Activated T-helper 1 cell treated with anti-CD3 and anti-CD28 coated beads, Interleukin-12 subunit alpha, Interleukin-12 subunit beta, Interleukin-2, Interleukin-4 antibody, amounts not matched to agents 30 ng/mL and 10 ng/mL and 1 ng/mL, durations not matched to agents 14 hours and 24 hours and 36 hours (primary cell): ENCODE data around the gene PELI2. TPM values are rescaled to one million over a fixed set of nuclear protein-coding genes. Genes with fewer than 3 reads are reported as not detected.

Experiments
- DNase-seq: peaks from one replicate; pipeline ENCODE4 v3.0.0; 2021; ENCODE audit warnings: low spot score
- H3K27ac Mint-ChIP-seq: one replicate; pipeline ENCODE4 v1.8.0; 2021; ENCODE audit warnings: mild to moderate bottlenecking, mixed read lengths
- H3K27me3 Mint-ChIP-seq: one replicate; pipeline ENCODE4 v1.8.0; 2022; ENCODE audit warnings: mild to moderate bottlenecking, moderate library complexity, mixed read lengths; ENCODE audit not compliant: insufficient read depth
- H3K36me3 Mint-ChIP-seq: one replicate; pipeline ENCODE4 v1.8.0; 2021; ENCODE audit warnings: low read depth, mixed read lengths
- H3K4me1 Mint-ChIP-seq: one replicate; pipeline ENCODE4 v1.8.0; 2021; ENCODE audit warnings: low read depth, mixed read lengths
- H3K4me3 Mint-ChIP-seq: one replicate; pipeline ENCODE4 v1.8.0; 2021; ENCODE audit warnings: mild to moderate bottlenecking, moderate library complexity, mixed read lengths
- H3K9me3 Mint-ChIP-seq: one replicate; pipeline ENCODE4 v1.8.0; 2021; ENCODE audit warnings: mixed read lengths
- intact Hi-C: fragments of 100-400 bp; cut with micrococcal nuclease; formaldehyde crosslinking; loops from one replicate; pipeline ENCODE4 v1.15.1; 2024
- total RNA-seq: library from RNA; stranded (reverse); gene quantifications from 2 replicates; pipeline ENCODE4 v1.2.3, GENCODE V29; 2022

PELI2 gene
- total RNA-seq, 1 donor from 2014 or later: 4.5 TPM

GRCh38 chr14:56124327-56124726 is 6.1 kb downstream of the PELI2 start:
- no peak for DNase-seq
- Mint-ChIP-seq H3K4me3 (no peak overlapping the region), H3K9me3 (no peaks in the 10 kb centered on the region), H3K27ac (no peak overlapping the region), H3K4me1 (peaks cover 35% of the 10 kb centered on the region), H3K36me3 (peaks cover 2% of the 10 kb centered on the region), H3K27me3 (peaks cover 26% of the 10 kb centered on the region)
- intact Hi-C loops: no loop called here

DNA sequence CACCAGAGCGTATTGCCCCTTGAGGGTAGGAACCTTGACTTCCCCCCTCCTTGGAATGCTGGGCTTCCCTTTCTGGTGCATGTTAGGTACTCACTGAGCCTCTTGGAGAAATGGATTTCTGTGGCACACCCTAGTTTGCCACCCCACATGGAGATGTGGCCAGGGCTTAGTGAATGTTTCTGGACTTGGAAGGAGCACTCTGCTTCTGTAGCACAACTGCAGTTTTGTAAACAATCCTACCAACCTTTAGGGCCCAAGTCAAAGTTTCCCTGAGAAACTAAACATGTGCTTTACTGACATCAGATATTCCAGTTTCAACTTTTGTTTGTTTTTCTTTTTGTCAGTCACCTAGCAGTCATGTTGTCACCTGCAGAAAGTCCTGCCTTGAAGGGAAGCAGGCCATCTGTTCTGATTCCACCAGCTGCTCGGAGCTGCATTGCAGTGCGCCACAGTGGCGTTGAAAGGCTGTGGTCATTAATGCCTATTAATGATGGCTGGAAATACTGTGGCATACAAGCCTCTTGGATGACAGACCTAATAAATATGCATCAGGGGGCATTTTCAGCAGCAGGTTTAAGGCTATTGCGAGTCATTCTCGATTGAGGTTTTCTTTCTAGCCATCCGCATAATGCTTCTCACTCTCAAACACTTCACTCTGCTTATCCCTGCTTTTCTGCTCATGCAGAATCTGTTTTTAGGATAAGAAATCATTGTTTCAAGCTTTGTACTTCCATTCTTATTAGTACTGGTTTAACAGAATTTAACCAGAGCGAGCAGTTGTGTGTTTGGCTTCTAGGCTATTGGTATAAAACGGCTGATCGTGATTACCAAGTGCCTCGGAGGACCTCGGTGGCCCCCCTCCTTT is 7.8 kb downstream of the PELI2 start:
- Mint-ChIP-seq H3K9me3 (no peaks in the 10 kb centered on the region), H3K27me3 (peaks cover 10% of the 10 kb centered on the region), H3K4me1 (peaks cover 27% of the 10 kb centered on the region), H3K27ac (no peak overlapping the region), H3K36me3 (peaks cover 2% of the 10 kb centered on the region), H3K4me3 (no peak overlapping the region)
- DNase-seq: no peak
- intact Hi-C loops: no loop called here

GRCh38 chr14:56126637-56126913 is 8.4 kb downstream of the PELI2 start:
- no peak for DNase-seq
- no peaks in the 10 kb centered on the region for H3K9me3 Mint-ChIP-seq
- peaks cover 7% of the 10 kb centered on the region for H3K27me3 Mint-ChIP-seq
- H3K36me3 Mint-ChIP-seq: peaks cover 1% of the 10 kb centered on the region
- peaks cover 27% of the 10 kb centered on the region for H3K4me1 Mint-ChIP-seq
- intact Hi-C loops: no loop called here
- H3K27ac Mint-ChIP-seq: no peak overlapping the region
- H3K4me3 Mint-ChIP-seq: no peak overlapping the region

DNA sequence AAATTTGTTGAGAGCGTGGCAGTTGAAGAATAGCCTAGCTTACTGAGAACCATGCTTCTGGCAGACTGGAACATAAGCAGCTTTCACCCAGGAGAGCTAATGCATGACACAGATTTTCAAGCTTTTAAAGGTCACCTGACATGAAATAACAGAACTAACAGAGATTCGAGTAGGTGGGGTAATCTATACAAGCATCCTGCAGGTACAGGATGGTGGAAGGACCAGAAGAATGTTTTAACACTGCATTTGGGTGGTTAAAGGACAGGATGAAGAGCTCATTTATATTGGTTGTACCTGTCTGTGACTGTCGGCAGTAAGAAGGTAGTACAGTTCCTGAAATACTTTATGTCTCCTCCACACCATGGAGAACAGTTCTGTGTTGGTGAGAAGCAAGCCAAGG is 8.9 kb downstream of the PELI2 start:
- Mint-ChIP-seq H3K27ac (no peak overlapping the region), H3K9me3 (no peaks in the 10 kb centered on the region), H3K36me3 (no peaks in the 10 kb centered on the region), H3K27me3 (peaks cover 2% of the 10 kb centered on the region), H3K4me3 (no peak overlapping the region), H3K4me1 (peaks cover 29% of the 10 kb centered on the region)
- DNase-seq: no peak
- intact Hi-C loops: no loop called here

- no peaks in the 10 kb centered on the region for H3K27me3 Mint-ChIP-seq
- intact Hi-C loops: no loop called here
These were observed 10.9 kb downstream of the PELI2 start for GRCh38 chr14:56129092-56129491.

DNA sequence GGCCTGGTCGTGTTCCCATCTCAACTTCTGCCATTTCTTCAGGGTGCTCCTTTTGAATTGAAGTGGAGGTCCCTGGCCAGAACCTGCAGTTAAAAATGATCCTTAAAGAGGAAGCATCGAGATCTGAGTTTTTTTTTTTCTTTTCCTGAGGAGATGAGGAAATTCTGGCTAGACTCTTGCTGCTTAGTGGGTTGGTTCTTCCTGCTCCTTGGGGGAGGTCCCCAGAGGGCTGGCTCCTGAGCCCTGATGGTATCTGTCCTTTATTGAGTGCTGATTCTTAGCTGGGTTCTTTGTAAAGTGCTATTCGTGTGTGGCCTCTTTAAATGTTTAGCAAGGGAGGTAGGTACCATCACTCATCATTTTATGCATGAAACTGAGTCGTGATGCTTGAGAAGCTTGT is 11.7 kb downstream of the PELI2 start:
- Mint-ChIP-seq H3K4me3 (no peak overlapping the region), H3K27me3 (peaks cover under 1% of the 10 kb centered on the region), H3K27ac (no peak overlapping the region), H3K36me3 (no peaks in the 10 kb centered on the region), H3K9me3 (no peaks in the 10 kb centered on the region), H3K4me1 (peaks cover 19% of the 10 kb centered on the region)
- no peak for DNase-seq
- intact Hi-C loops: loop anchor here (2.0 to 10.0 kb wide), 3 partner anchors 15 to 935 kb away; no protein-coding TSS in a partner anchor

More at GRCh38 chr14:56129092-56129491, 10.9 kb downstream of the PELI2 start:
- H3K27ac Mint-ChIP-seq: no peak overlapping the region
- no peak overlapping the region for H3K4me3 Mint-ChIP-seq
- H3K4me1 Mint-ChIP-seq: peaks cover 19% of the 10 kb centered on the region
- H3K9me3 Mint-ChIP-seq: no peaks in the 10 kb centered on the region
- H3K36me3 Mint-ChIP-seq: no peaks in the 10 kb centered on the region
- DNase-seq: no peak

DNA sequence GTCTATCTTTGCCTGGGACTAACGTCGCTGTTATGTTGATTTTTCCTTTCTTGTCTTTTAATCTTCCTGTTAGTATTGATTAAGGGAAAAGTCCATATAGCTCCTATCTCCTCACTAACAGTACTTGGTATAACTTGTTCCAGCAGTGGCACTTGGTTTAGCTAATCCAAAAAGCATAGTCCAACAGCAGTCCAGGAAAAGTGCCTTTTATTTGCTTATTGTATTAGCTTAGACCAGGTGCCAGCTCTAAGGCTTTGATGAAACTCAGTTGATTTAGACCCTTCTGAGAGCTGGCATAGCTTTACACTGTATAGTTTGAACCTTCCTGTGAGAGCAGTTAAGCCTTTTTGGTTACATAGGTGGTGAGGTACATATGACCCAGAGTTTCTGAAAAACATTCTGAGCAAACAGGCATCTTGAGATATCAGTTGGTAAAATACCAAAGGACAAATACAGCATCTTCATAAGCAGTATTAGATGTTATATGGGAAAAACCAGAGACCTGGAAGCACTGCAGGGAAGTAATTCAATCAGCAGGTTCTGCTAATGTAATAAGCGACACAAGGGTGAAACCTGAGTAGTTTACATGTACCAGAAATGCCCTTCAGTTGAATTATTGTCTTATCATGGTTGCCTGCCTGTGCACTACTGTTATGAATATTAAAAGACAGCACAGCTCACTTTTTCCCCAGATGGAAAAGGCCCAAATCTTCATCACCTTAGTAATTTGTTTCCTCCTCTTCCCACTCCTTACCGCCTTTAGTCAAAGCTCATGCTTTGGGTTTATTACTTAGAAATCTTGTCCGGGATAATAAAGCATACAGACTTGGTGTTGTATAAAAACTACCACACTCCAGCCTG is 13.0 kb downstream of the PELI2 start:
- H3K27me3 Mint-ChIP-seq: peaks cover 5% of the 10 kb centered on the region
- H3K4me3 Mint-ChIP-seq: peak overlapping the region; percentile 42
- peak overlapping the region; percentile 43 for H3K27ac Mint-ChIP-seq
- H3K36me3 Mint-ChIP-seq: no peaks in the 10 kb centered on the region
- H3K9me3 Mint-ChIP-seq: no peaks in the 10 kb centered on the region
- intact Hi-C loops: loop anchor here (1.0 to 10.0 kb wide), 4 partner anchors 11 to 934 kb away; no protein-coding TSS in a partner anchor
- peaks cover 19% of the 10 kb centered on the region for H3K4me1 Mint-ChIP-seq
- DNase-seq: no peak

DNA sequence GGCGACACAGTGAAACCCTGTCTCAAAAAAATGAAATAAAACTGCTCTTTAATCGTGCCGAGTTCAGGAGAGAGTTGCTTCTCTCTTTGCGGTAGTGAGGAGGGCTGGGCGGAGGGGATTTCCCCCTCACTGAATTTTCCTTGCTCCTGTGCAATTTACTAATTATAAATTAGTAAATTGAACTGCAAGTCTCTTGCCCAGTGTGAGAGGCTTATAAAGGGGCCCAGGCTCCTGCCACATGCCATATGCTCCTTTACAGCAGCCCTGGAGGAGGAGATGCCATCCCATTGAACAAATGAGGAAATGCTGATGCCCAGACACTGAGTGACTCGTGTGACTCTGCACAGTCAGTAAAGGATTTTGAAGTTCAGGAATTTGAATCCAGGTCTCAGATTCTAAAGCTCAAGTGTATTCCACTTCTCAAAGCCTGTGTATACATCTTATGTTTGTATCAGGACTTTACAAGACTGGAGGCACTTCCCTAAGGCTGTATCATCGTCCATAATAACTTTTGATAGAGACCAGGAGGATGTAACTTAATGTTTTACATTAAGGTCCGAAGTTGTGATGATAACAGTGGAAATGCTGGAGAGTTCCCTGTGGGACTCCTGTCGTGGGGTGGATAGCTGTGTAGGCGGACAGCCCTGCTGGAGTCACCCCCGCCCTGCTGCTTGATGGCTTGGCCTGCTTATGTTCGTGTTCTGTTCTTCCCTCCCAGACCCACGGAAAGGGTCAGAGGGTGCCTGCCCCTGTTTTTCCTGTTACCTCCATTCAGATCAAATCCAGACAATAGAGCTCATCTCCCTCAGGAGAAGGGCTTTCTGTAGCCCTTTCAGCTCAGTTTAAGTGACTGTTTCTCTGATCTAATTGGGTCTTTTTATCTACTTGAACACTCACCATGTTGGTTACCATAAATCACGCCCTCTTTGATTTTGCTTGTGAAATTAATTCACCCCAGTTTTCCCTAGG is 13.9 kb downstream of the PELI2 start:
- Mint-ChIP-seq H3K4me1 (peaks cover 24% of the 10 kb centered on the region), H3K27ac (peak overlapping the region; percentile 43), H3K4me3 (peak overlapping the region; percentile 42), H3K27me3 (peaks cover 7% of the 10 kb centered on the region), H3K36me3 (peaks cover 2% of the 10 kb centered on the region), H3K9me3 (no peaks in the 10 kb centered on the region)
- intact Hi-C loops: loop anchor here (1.0 to 10.0 kb wide), 4 partner anchors 12 to 933 kb away; no protein-coding TSS in a partner anchor
- DNase-seq: no peak

DNA sequence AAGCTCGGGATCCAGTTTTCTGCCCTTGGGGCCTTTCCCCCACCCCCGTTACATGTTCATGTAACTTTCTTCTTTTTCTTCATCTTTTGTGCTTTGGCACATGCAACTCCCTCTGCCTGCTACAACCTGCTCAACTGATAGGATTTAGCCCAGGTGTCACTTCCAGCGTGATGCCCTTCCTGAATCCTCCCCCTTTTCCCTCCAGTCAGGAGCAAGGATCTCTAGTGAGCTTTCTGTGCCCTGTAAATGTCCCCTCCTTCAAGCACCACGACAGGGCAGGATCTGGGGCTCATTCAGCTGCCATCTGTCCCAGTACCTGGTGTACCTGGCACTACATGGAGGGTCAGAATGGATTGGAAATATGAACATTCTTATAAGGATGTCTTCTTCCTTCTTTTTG is 15.3 kb downstream of the PELI2 start:
- intact Hi-C loops: loop anchor here (10.0 kb wide), 1 partner anchor 931 kb away; no protein-coding TSS in a partner anchor
- H3K4me3 Mint-ChIP-seq: no peak overlapping the region
- no peaks in the 10 kb centered on the region for H3K9me3 Mint-ChIP-seq
- H3K36me3 Mint-ChIP-seq: peaks cover 2% of the 10 kb centered on the region
- no peak overlapping the region for H3K27ac Mint-ChIP-seq
- no peak for DNase-seq
- H3K27me3 Mint-ChIP-seq: peaks cover 7% of the 10 kb centered on the region
- H3K4me1 Mint-ChIP-seq: peaks cover 24% of the 10 kb centered on the region

DNA sequence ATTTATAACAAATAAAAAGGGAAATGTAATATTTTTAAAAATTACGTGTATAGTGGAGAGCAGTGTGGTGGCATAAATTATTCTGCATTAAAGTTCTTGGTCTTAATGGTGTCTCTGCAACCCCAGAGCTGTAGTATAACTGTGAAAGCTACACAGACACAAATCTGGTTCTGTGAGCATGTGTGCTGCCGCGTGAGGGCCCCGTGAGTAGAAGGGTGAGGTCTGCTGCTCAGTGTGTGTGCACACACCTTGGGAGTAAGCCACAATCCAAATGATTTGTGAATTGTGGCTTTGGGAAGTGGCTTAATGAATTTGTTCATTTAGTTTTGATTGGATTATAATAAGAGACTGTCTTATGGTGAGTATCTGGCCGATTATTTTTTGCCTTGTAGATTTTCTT is 16.8 kb downstream of the PELI2 start:
- Mint-ChIP-seq H3K9me3 (no peaks in the 10 kb centered on the region), H3K4me3 (no peak overlapping the region), H3K4me1 (peaks cover 19% of the 10 kb centered on the region), H3K27ac (no peak overlapping the region), H3K36me3 (peaks cover 2% of the 10 kb centered on the region), H3K27me3 (peaks cover 7% of the 10 kb centered on the region)
- intact Hi-C loops: loop anchor here (10.0 kb wide), 1 partner anchor 930 kb away; no protein-coding TSS in a partner anchor
- no peak for DNase-seq

DNA sequence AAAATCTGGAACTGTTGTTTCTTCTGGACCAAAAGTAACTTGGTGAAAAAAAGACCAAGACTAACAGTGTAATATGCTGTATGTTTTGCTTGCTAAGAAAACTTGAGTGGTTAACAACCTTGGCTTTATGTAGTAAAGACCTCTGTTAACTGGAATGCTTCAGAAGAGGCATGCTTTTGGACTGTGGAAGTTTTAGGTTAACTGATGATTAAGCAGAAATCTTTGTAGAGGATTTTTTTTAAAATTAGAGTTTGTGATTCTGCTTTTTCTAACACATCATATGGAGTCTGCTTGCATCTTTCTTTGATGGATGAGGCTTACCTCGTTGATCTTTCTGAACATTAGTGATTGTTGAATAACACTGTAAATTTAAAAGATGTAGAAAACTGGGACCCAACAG is 17.5 kb downstream of the PELI2 start:
- Mint-ChIP-seq H3K36me3 (peaks cover 2% of the 10 kb centered on the region), H3K4me1 (peaks cover 22% of the 10 kb centered on the region), H3K9me3 (no peaks in the 10 kb centered on the region), H3K4me3 (no peak overlapping the region), H3K27me3 (peaks cover 7% of the 10 kb centered on the region), H3K27ac (no peak overlapping the region)
- intact Hi-C loops: loop anchor here (10.0 kb wide), 1 partner anchor 929 kb away; no protein-coding TSS in a partner anchor
- no peak for DNase-seq
